GM23338 (cell line): ENCODE results near the gene ITGA3. TPM values are rescaled to one million over a fixed set of nuclear protein-coding genes. Genes with fewer than 3 reads are reported as not detected.

Experiments
- ATAC-seq: fragments of 200-7000 bp; cut with Tn5 transposase; 3 replicates; pipeline ENCODE4 v1.9.1; 2020
- DNase-seq: peaks from one replicate; pipeline ENCODE4 v3.0.0-alpha.2; 2015; ENCODE audit warnings: low spot score
- H2AFZ ChIP-seq: fragments of 200-600 bp; sonication (generic); 2 replicates; pipeline ENCODE4 v1.8.0; 2016; ENCODE audit warnings: antibody characterized with exemption, mild to moderate bottlenecking, moderate library complexity
- H3F3A ChIP-seq: fragments of 200-600 bp; sonication (generic); replicated peaks from 2 replicates; pipeline ENCODE4 v1.8.0; 2017; ENCODE audit warnings: antibody characterized with exemption, mixed run types, low read depth
- H3K27ac ChIP-seq: fragments of 200-600 bp; sonication (generic); 2 replicates; pipeline ENCODE4 v1.6.1; 2016; ENCODE audit warnings: low read depth
- H3K27me3 ChIP-seq: fragments of 200-600 bp; sonication (generic); 2 replicates; pipeline ENCODE4 v1.8.0; 2016; ENCODE audit warnings: mild to moderate bottlenecking, mixed run types, moderate library complexity; ENCODE audit not compliant: insufficient read depth
- H3K36me3 ChIP-seq: fragments of 200-600 bp; sonication (generic); 2 replicates; pipeline ENCODE4 v1.8.0; 2016; ENCODE audit warnings: mild to moderate bottlenecking; ENCODE audit not compliant: insufficient read depth
- H3K4me1 ChIP-seq: fragments of 200-600 bp; sonication (generic); 2 replicates; pipeline ENCODE4 v1.8.0; 2016; ENCODE audit warnings: mild to moderate bottlenecking, moderate library complexity; ENCODE audit not compliant: insufficient read depth
- H3K4me2 ChIP-seq: fragments of 200-600 bp; sonication (generic); 2 replicates; pipeline ENCODE4 v1.7.1; 2017; ENCODE audit warnings: mixed run types
- H3K4me3 ChIP-seq: fragments of 200-600 bp; sonication (generic); 2 replicates; pipeline ENCODE4 v1.6.1; 2016; ENCODE audit warnings: mixed run types
- H3K79me2 ChIP-seq: fragments of 200-600 bp; sonication (generic); replicated peaks from 2 replicates; pipeline ENCODE4 v1.8.0; 2017; ENCODE audit warnings: mild to moderate bottlenecking; ENCODE audit not compliant: insufficient read depth
- H3K9me2 ChIP-seq: fragments of 200-600 bp; sonication (generic); 2 replicates; pipeline ENCODE4 v1.8.0; 2017; ENCODE audit not compliant: insufficient read depth
- H4K20me1 ChIP-seq: fragments of 200-600 bp; sonication (generic); replicated peaks from 2 replicates; pipeline ENCODE4 v1.8.0; 2017; ENCODE audit warnings: mild to moderate bottlenecking; ENCODE audit not compliant: insufficient read depth
- H3K27ac Mint-ChIP-seq: 2 replicates; pipeline ENCODE4 v1.8.0; 2020; ENCODE audit warnings: inconsistent platforms, mild to moderate bottlenecking, moderate library complexity, mixed read lengths
- H3K27me3 Mint-ChIP-seq: 3 replicates; pipeline ENCODE4 v1.8.0; 2022; ENCODE audit warnings: low read depth, mild to moderate bottlenecking, moderate library complexity, mixed read lengths, inconsistent platforms; ENCODE audit not compliant: insufficient read depth, poor library complexity
- H3K36me3 Mint-ChIP-seq: 3 replicates; pipeline ENCODE4 v1.8.0; 2021; ENCODE audit warnings: low read depth, mild to moderate bottlenecking, inconsistent platforms, moderate library complexity, mixed read lengths
- H3K4me1 Mint-ChIP-seq: 3 replicates; pipeline ENCODE4 v1.8.0; 2020; ENCODE audit warnings: mild to moderate bottlenecking, inconsistent platforms, mixed read lengths
- H3K4me3 Mint-ChIP-seq: 3 replicates; pipeline ENCODE4 v1.8.0; 2021; ENCODE audit warnings: moderate library complexity, mild to moderate bottlenecking, inconsistent platforms, mixed read lengths
- H3K9me3 Mint-ChIP-seq: 3 replicates; pipeline ENCODE4 v1.8.0; 2020; ENCODE audit warnings: moderate library complexity, mild to moderate bottlenecking, inconsistent platforms, mixed read lengths
- EZH2 ChIP-seq: fragments of 200-600 bp; sonication (generic); IDR thresholded peaks from one replicate; pipeline ENCODE4 v1.8.0; 2017; ENCODE audit warnings: antibody characterized with exemption, mild to moderate bottlenecking, low read depth; ENCODE audit not compliant: unreplicated experiment
- JUNB ChIP-seq: IDR thresholded peaks from one replicate; pipeline ENCODE4 v1.6.1; 2016; ENCODE audit warnings: antibody characterized with exemption; ENCODE audit not compliant: unreplicated experiment
- NANOG ChIP-seq: IDR thresholded peaks from 2 replicates; pipeline ENCODE4 v1.6.1; 2016; ENCODE audit warnings: antibody characterized with exemption, borderline replicate concordance
- POLR2AphosphoS5 ChIP-seq: IDR thresholded peaks from 2 replicates; pipeline ENCODE4 v1.6.1; 2016; ENCODE audit warnings: antibody characterized with exemption, low read depth
- STAT1 ChIP-seq: IDR thresholded peaks from one replicate; pipeline ENCODE4 v1.6.1; 2016; ENCODE audit warnings: antibody characterized with exemption; ENCODE audit not compliant: unreplicated experiment
- ZNF114 ChIP-seq: fragments of 250-450 bp; sonication (Bioruptor Pico); IDR thresholded peaks from 2 replicates; pipeline ENCODE4 v1.5.0; 2020; ENCODE audit warnings: mild to moderate bottlenecking, moderate library complexity
- ZNF331 ChIP-seq: fragments of 250-450 bp; sonication (Bioruptor Pico); IDR thresholded peaks from 2 replicates; pipeline ENCODE4 v1.5.0; 2020; ENCODE audit warnings: low read depth, mild to moderate bottlenecking, moderate library complexity
- polyA plus RNA-seq: library from polyadenylated mRNA; unstranded; fragments of >200 nt; fragmentation: Nextera tagmentation; extraction: Ambion mirVana; gene quantifications from 2 replicates; pipeline ENCODE4 v1.2.1, GENCODE V29; 2016
- total RNA-seq: library from RNA; depleted of rRNA; stranded (reverse); fragments of >200 nt; shearing (Covaris generic); gene quantifications from 2 replicates; pipeline ENCODE4 v1.2.3, GENCODE V29; 2014
- TF ChIP-seq, protein P1 (sequence below): fragments of 250-450 bp; sonication (Bioruptor Pico); IDR thresholded peaks from 2 replicates; pipeline ENCODE4 v1.5.0; 2020; ENCODE audit warnings: mild to moderate bottlenecking, moderate library complexity
- TF ChIP-seq, protein P2 (sequence below): IDR thresholded peaks from 2 replicates; pipeline ENCODE4 v1.6.1; 2016; ENCODE audit warnings: antibody characterized with exemption

The ITGA3 gene
- total and polyA plus RNA-seq, 2 experiments from 2014 or later = 9.6 to 28.3 TPM

DNA sequence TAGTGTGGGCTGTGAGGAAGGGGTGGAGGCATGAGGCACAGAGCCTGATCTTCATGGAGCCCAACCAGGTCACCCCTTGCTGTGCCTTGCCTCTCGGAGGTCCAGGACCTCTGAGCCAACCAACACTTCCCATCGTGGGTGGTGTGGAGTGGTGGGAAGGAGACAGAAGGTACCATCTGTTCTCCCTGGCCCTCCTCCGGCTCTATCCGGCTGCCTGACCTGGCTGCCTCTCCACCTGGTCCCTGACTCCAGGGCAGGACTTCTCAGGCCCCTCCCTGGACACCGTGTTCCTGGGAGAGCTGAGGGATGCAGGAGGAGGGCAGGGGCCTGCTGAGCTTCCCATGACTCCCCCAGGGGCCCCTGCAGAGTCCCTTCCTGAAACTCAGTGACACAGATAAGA, 43.1 kb downstream of the ITGA3 start (continued):
- TF ChIP-seq, protein P1, sequence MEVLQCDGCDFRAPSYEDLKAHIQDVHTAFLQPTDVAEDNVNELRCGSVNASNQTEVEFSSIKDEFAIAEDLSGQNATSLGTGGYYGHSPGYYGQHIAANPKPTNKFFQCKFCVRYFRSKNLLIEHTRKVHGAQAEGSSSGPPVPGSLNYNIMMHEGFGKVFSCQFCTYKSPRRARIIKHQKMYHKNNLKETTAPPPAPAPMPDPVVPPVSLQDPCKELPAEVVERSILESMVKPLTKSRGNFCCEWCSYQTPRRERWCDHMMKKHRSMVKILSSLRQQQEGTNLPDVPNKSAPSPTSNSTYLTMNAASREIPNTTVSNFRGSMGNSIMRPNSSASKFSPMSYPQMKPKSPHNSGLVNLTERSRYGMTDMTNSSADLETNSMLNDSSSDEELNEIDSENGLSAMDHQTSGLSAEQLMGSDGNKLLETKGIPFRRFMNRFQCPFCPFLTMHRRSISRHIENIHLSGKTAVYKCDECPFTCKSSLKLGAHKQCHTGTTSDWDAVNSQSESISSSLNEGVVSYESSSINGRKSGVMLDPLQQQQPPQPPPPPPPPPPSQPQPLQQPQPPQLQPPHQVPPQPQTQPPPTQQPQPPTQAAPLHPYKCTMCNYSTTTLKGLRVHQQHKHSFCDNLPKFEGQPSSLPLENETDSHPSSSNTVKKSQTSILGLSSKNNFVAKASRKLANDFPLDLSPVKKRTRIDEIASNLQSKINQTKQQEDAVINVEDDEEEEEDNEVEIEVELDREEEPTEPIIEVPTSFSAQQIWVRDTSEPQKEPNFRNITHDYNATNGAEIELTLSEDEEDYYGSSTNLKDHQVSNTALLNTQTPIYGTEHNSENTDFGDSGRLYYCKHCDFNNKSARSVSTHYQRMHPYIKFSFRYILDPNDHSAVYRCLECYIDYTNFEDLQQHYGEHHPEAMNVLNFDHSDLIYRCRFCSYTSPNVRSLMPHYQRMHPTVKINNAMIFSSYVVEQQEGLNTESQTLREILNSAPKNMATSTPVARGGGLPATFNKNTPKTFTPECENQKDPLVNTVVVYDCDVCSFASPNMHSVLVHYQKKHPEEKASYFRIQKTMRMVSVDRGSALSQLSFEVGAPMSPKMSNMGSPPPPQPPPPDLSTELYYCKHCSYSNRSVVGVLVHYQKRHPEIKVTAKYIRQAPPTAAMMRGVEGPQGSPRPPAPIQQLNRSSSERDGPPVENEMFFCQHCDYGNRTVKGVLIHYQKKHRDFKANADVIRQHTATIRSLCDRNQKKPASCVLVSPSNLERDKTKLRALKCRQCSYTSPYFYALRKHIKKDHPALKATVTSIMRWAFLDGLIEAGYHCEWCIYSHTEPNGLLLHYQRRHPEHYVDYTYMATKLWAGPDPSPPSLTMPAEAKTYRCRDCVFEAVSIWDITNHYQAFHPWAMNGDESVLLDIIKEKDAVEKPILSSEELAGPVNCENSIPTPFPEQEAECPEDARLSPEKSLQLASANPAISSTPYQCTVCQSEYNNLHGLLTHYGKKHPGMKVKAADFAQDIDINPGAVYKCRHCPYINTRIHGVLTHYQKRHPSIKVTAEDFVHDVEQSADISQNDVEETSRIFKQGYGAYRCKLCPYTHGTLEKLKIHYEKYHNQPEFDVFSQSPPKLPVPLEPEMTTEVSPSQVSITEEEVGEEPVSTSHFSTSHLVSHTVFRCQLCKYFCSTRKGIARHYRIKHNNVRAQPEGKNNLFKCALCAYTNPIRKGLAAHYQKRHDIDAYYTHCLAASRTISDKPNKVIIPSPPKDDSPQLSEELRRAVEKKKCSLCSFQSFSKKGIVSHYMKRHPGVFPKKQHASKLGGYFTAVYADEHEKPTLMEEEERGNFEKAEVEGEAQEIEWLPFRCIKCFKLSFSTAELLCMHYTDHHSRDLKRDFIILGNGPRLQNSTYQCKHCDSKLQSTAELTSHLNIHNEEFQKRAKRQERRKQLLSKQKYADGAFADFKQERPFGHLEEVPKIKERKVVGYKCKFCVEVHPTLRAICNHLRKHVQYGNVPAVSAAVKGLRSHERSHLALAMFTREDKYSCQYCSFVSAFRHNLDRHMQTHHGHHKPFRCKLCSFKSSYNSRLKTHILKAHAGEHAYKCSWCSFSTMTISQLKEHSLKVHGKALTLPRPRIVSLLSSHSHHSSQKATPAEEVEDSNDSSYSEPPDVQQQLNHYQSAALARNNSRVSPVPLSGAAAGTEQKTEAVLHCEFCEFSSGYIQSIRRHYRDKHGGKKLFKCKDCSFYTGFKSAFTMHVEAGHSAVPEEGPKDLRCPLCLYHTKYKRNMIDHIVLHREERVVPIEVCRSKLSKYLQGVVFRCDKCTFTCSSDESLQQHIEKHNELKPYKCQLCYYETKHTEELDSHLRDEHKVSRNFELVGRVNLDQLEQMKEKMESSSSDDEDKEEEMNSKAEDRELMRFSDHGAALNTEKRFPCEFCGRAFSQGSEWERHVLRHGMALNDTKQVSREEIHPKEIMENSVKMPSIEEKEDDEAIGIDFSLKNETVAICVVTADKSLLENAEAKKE = no peak
- TF ChIP-seq ZNF114 (CRISPR knock-in tag) (no peak), NANOG (no peak), STAT1 (no peak), EZH2 (no peak)

DNA sequence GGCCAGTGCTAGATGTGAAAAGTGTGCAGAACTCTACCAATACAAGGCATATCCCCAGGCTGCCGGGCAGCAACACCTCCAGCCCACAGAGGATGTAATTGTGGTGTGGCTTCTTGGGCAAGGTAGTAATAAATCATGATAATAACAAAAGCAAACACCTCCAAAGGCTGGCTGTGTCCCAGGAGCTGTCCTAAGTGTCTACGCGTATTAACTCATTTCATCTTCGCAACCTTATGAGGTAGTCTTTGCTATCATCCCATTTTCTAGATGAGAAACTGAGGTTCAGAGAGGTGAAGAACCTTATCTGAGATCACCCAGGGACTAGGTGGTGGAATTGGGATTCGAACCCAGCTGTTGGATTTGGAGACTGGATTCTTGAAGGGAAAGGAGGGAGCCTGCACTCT, 44.6 kb downstream of the ITGA3 start:
- peaks cover 12% of the 10 kb centered on the region for H3K27me3 Mint-ChIP-seq
- ATAC-seq = no peak
- H3K27ac Mint-ChIP-seq = no peak overlapping the region
- peak overlapping the region; percentile 46 for H3K4me3 Mint-ChIP-seq
- Histone ChIP-seq H3K4me3 (no peak overlapping the region), H3K9me2 (no peaks in the 10 kb centered on the region), H3K79me2 (no peaks in the 10 kb centered on the region), H4K20me1 (no peaks in the 10 kb centered on the region), H3K27me3 (no peaks in the 10 kb centered on the region), H3K4me2 (peak overlapping the region; percentile 62), H2AFZ (no peak overlapping the region), H3F3A (no peaks in the 10 kb centered on the region), H3K27ac (no peak overlapping the region), H3K36me3 (no peaks in the 10 kb centered on the region), H3K4me1 (peaks cover 13% of the 10 kb centered on the region; the same call in 1 of the 2 replicates)
- H3K9me3 Mint-ChIP-seq = no peaks in the 10 kb centered on the region
- H3K36me3 Mint-ChIP-seq = peaks cover 2% of the 10 kb centered on the region; the same call in 1 of the 3 replicates
- DNase-seq = no peak
- peaks cover 22% of the 10 kb centered on the region for H3K4me1 Mint-ChIP-seq
- TF ChIP-seq ZNF114 (CRISPR knock-in tag) = no peak
- TF ChIP-seq NANOG = no peak
- no peak for TF ChIP-seq ZNF331
- TF ChIP-seq, protein P1 = no peak
- TF ChIP-seq, protein P2, sequence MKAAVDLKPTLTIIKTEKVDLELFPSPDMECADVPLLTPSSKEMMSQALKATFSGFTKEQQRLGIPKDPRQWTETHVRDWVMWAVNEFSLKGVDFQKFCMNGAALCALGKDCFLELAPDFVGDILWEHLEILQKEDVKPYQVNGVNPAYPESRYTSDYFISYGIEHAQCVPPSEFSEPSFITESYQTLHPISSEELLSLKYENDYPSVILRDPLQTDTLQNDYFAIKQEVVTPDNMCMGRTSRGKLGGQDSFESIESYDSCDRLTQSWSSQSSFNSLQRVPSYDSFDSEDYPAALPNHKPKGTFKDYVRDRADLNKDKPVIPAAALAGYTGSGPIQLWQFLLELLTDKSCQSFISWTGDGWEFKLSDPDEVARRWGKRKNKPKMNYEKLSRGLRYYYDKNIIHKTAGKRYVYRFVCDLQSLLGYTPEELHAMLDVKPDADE = no peak
- TF ChIP-seq POLR2AphosphoS5 = no peak
- no peak for TF ChIP-seq EZH2
- no peak for TF ChIP-seq JUNB
